PC-9 (cell line): ENCODE results near the gene GMFB.

ENCODE experiments used
- CTCF ChIP-seq: fragments of 200-600 bp; sonication (generic); conservative IDR thresholded peaks from 2 replicates; pipeline ENCODE4 v1.6.1; 2017; ENCODE audit warnings: mixed run types, antibody characterized with exemption, mild to moderate bottlenecking, moderate library complexity
- EZH2 ChIP-seq: fragments of 200-600 bp; sonication (generic); IDR thresholded peaks from 2 replicates; pipeline ENCODE4 v1.8.0; 2017; ENCODE audit warnings: antibody characterized with exemption, low read depth

- no peak for TF ChIP-seq CTCF
- no peak for TF ChIP-seq EZH2
Measured at GRCh38 chr14:54427871-54428270, 60.9 kb downstream of the GMFB start.
